ENCODE measurements around the gene PKN1. TPM values are rescaled to one million over a fixed set of nuclear protein-coding genes. Genes with fewer than 3 reads are reported as not detected.
A peak's percentile ranks its signal among the peaks of the same experiment; 100 is the strongest.

The PKN1 gene
- total and polyA plus RNA-seq, 9 of the 15 experiments (the other 6 are each of a cell fraction or from before 2014, with no cell fraction given), result 0.30 to 228 (median 77.5) TPM

DNA sequence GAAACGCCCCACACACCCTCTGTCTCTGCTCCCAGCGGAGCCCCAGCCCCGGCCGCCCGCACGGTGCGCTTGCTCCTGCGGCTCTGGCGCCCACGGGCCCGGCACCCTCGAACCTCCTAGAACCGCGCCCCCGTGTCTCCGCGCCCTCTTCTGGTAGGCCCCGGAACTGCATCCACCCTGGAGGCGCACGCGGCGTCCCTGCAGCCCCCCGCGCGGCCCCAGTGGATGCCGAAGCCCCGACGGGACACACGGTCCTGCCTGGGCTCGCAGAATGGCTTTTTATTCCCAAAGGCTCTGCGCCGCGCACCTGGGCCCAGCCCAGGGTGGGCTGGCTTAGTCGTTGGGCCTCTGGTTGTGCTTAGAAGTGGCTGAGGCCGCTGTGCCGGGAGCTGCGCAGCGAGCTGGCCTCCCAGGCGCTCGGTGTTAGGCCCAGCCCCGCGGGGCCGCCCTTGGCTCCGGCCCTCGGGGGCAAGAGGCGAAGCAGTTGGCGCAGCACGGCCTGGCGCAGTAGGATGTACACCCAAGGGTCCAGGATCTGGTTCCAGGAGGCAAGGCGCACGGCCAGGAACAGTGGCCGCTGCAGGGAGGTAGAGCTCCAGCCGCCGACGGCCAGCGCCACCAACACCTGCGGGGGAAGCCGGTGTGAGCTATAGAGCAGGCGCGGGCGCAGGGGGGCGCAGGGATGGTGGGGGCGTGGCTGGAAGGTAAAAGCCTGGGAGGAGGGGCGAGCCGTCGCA, 39.3 kb downstream of the PKN1 start (continued):
- TF ChIP-seq, protein P1, sequence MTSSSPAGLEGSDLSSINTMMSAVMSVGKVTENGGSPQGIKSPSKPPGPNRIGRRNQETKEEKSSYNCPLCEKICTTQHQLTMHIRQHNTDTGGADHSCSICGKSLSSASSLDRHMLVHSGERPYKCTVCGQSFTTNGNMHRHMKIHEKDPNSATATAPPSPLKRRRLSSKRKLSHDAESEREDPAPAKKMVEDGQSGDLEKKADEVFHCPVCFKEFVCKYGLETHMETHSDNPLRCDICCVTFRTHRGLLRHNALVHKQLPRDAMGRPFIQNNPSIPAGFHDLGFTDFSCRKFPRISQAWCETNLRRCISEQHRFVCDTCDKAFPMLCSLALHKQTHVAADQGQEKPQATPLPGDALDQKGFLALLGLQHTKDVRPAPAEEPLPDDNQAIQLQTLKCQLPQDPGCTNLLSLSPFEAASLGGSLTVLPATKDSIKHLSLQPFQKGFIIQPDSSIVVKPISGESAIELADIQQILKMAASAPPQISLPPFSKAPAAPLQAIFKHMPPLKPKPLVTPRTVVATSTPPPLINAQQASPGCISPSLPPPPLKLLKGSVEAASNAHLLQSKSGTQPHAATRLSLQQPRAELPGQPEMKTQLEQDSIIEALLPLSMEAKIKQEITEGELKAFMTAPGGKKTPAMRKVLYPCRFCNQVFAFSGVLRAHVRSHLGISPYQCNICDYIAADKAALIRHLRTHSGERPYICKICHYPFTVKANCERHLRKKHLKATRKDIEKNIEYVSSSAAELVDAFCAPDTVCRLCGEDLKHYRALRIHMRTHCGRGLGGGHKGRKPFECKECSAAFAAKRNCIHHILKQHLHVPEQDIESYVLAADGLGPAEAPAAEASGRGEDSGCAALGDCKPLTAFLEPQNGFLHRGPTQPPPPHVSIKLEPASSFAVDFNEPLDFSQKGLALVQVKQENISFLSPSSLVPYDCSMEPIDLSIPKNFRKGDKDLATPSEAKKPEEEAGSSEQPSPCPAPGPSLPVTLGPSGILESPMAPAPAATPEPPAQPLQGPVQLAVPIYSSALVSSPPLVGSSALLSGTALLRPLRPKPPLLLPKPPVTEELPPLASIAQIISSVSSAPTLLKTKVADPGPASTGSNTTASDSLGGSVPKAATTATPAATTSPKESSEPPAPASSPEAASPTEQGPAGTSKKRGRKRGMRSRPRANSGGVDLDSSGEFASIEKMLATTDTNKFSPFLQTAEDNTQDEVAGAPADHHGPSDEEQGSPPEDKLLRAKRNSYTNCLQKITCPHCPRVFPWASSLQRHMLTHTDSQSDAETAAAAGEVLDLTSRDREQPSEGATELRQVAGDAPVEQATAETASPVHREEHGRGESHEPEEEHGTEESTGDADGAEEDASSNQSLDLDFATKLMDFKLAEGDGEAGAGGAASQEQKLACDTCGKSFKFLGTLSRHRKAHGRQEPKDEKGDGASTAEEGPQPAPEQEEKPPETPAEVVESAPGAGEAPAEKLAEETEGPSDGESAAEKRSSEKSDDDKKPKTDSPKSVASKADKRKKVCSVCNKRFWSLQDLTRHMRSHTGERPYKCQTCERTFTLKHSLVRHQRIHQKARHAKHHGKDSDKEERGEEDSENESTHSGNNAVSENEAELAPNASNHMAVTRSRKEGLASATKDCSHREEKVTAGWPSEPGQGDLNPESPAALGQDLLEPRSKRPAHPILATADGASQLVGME (CRISPR knock-in tag; IDR thresholded peaks at IDR 0.05), result no peak
- TF ChIP-seq ELF2 (CRISPR knock-in tag; IDR thresholded peaks at IDR 0.05) (no peak), ILK (tag; IDR thresholded peaks at IDR 0.05; ENCODE audit: borderline replicate concordance, low read depth) (no peak), EGR1 (conservative IDR thresholded peaks at IDR 0.05) (peak; percentile 59; the same call in 1 of the 2 replicates), ZNF175 (CRISPR knock-in tag; IDR thresholded peaks at IDR 0.05; ENCODE audit: low read depth) (no peak), ETV6 (IDR thresholded peaks at IDR 0.05; ENCODE audit: borderline replicate concordance in 1 of 2, low read depth in 2 of 2, low read length in 1 of 2) (peak in 1 of 2 experiments; percentile 40; a peak in 1 of 4 replicates), ETV6 (CRISPR knock-in tag; IDR thresholded peaks at IDR 0.05; ENCODE audit: borderline replicate concordance) (no peak), TAF1 (IDR thresholded peaks at IDR 0.05; ENCODE audit: control insufficient read depth, extremely low read depth, insufficient read depth, low read length, severe bottlenecking) (peak; percentile 42), NFIC (IDR thresholded peaks at IDR 0.05) (peak; percentile 30; the same call in 1 of the 2 replicates), POLR2A (conservative IDR thresholded peaks at IDR 0.05) (peak; percentile 55), ATF1 (CRISPR knock-in tag; IDR thresholded peaks at IDR 0.05) (no peak), ATF1 (tag; IDR thresholded peaks at IDR 0.05) (peak; percentile 41), L3MBTL2 (IDR thresholded peaks at IDR 0.05) (peak; percentile 88)
- TF ChIP-seq, protein P2, sequence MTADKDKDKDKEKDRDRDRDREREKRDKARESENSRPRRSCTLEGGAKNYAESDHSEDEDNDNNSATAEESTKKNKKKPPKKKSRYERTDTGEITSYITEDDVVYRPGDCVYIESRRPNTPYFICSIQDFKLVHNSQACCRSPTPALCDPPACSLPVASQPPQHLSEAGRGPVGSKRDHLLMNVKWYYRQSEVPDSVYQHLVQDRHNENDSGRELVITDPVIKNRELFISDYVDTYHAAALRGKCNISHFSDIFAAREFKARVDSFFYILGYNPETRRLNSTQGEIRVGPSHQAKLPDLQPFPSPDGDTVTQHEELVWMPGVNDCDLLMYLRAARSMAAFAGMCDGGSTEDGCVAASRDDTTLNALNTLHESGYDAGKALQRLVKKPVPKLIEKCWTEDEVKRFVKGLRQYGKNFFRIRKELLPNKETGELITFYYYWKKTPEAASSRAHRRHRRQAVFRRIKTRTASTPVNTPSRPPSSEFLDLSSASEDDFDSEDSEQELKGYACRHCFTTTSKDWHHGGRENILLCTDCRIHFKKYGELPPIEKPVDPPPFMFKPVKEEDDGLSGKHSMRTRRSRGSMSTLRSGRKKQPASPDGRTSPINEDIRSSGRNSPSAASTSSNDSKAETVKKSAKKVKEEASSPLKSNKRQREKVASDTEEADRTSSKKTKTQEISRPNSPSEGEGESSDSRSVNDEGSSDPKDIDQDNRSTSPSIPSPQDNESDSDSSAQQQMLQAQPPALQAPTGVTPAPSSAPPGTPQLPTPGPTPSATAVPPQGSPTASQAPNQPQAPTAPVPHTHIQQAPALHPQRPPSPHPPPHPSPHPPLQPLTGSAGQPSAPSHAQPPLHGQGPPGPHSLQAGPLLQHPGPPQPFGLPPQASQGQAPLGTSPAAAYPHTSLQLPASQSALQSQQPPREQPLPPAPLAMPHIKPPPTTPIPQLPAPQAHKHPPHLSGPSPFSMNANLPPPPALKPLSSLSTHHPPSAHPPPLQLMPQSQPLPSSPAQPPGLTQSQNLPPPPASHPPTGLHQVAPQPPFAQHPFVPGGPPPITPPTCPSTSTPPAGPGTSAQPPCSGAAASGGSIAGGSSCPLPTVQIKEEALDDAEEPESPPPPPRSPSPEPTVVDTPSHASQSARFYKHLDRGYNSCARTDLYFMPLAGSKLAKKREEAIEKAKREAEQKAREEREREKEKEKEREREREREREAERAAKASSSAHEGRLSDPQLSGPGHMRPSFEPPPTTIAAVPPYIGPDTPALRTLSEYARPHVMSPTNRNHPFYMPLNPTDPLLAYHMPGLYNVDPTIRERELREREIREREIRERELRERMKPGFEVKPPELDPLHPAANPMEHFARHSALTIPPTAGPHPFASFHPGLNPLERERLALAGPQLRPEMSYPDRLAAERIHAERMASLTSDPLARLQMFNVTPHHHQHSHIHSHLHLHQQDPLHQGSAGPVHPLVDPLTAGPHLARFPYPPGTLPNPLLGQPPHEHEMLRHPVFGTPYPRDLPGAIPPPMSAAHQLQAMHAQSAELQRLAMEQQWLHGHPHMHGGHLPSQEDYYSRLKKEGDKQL (CRISPR knock-in tag; IDR thresholded peaks at IDR 0.05; ENCODE audit: borderline replicate concordance), result no peak
